GM10266 (cell line): ENCODE data around the gene CENPO.

Experiments
- DNase-seq: peaks from one replicate; pipeline ENCODE4 v3.0.0; 2012; ENCODE audit errors: extremely low spot score
- CTCF ChIP-seq: IDR thresholded peaks from 2 replicates; pipeline ENCODE4 v1.5.1; 2012; ENCODE audit warnings: mild to moderate bottlenecking, low read depth; ENCODE audit not compliant: control insufficient read depth, insufficient read depth; ENCODE audit errors: missing control alignments

Gene CENPO

GRCh38 chr2:24818721-24819167 lies 25.5 kb downstream of the CENPO start:
- DNase-seq = no peak

GRCh38 chr2:24819442-24820174 lies 26.4 kb downstream of the CENPO start:
- no peak for TF ChIP-seq CTCF
- DNase-seq = no peak

More at GRCh38 chr2:24818721-24819167, 25.5 kb downstream of the CENPO start:
- TF ChIP-seq CTCF = no peak

GRCh38 chr2:24820175-24820513 lies 26.9 kb downstream of the CENPO start:
- DNase-seq = no peak
- no peak for TF ChIP-seq CTCF

- no peak for TF ChIP-seq CTCF
- DNase-seq = no peak
These were observed 27.6 kb downstream of the CENPO start for GRCh38 chr2:24820598-24821432.

GRCh38 chr2:24821433-24821891 lies 28.2 kb downstream of the CENPO start:
- DNase-seq = no peak
- no peak for TF ChIP-seq CTCF

- no peak for TF ChIP-seq CTCF
- no peak for DNase-seq
These were observed 29.0 kb downstream of the CENPO start for GRCh38 chr2:24822049-24822706.
